HepG2 (cell line): ENCODE measurements around the gene IGF2BP1. TPM values are rescaled to one million over a fixed set of nuclear protein-coding genes. Genes with fewer than 3 reads are reported as not detected.
A peak's percentile ranks its signal among the peaks of the same experiment; 100 is the strongest.

Experiments
- ATF2 ChIP-seq: sonication (generic); formaldehyde crosslinking; IDR thresholded peaks from 2 replicates; pipeline ENCODE4 v1.4.0; 2020; ENCODE audit warnings: missing genetic modification reagents
- BHLHE40 ChIP-seq: IDR thresholded peaks from 2 replicates; pipeline ENCODE4 v1.6.1; 2011; ENCODE audit warnings: low read length, improper control_type of control experiment
- CREM ChIP-seq, 2 experiments: sonication (generic) in 1 of 2; formaldehyde crosslinking in 1 of 2; IDR thresholded peaks; 2 replicates each; pipeline versions ENCODE4 v1.4.0 to v1.6.1; 2016 to 2020; ENCODE audit warnings: antibody characterized with exemption in 1 of 2, mild to moderate bottlenecking in 1 of 2, missing genetic modification reagents in 1 of 2
- DNMT1 ChIP-seq: sonication (generic); formaldehyde crosslinking; IDR thresholded peaks from 2 replicates; pipeline ENCODE4 v1.5.1; 2020; ENCODE audit warnings: mild to moderate bottlenecking, missing genetic modification reagents
- FOXK2 ChIP-seq: fragments of 450-650 bp; IDR thresholded peaks from 2 replicates; pipeline ENCODE4 v1.6.1; 2016
- GLMP ChIP-seq: sonication (generic); formaldehyde crosslinking; IDR thresholded peaks from 2 replicates; pipeline ENCODE4 v1.9.0; 2021; ENCODE audit warnings: missing genetic modification reagents, mild to moderate bottlenecking, borderline replicate concordance
- GTF2F1 ChIP-seq: fragments of 150-350 bp; IDR thresholded peaks from 2 replicates; pipeline ENCODE4 v1.6.1; 2014; ENCODE audit warnings: low read length
- GTF3A ChIP-seq: sonication (generic); formaldehyde crosslinking; conservative IDR thresholded peaks from 2 replicates; pipeline ENCODE4 v1.4.0; 2020; ENCODE audit warnings: mild to moderate bottlenecking, missing genetic modification reagents
- HBP1 ChIP-seq: IDR thresholded peaks from 2 replicates; pipeline ENCODE4 v1.6.1; 2016; ENCODE audit warnings: low read depth, control low read depth
- HMGA1 ChIP-seq: sonication (generic); formaldehyde crosslinking; conservative IDR thresholded peaks from 2 replicates; pipeline ENCODE4 v1.4.0; 2020; ENCODE audit warnings: missing genetic modification reagents
- IRX3 ChIP-seq: sonication (generic); formaldehyde crosslinking; IDR thresholded peaks from 2 replicates; pipeline ENCODE4 v1.8.1; 2023; ENCODE audit warnings: mild to moderate bottlenecking, low read depth, missing genetic modification reagents, borderline replicate concordance
- KLF11 ChIP-seq: IDR thresholded peaks from 2 replicates; pipeline ENCODE4 v1.6.1; 2016; ENCODE audit warnings: missing compliant biosample characterization
- PAF1 ChIP-seq: IDR thresholded peaks from 2 replicates; pipeline ENCODE4 v1.6.1; 2016; ENCODE audit warnings: missing genetic modification reagents, missing compliant biosample characterization
- PCBP1 ChIP-seq: fragments of 200-400 bp; formaldehyde crosslinking; IDR thresholded peaks from 2 replicates; pipeline ENCODE4 v1.6.1; 2017; ENCODE audit warnings: mild to moderate bottlenecking, low read depth, low read length, borderline replicate concordance
- RELA ChIP-seq: sonication (generic); formaldehyde crosslinking; IDR thresholded peaks from 2 replicates; pipeline ENCODE4 v1.4.0; 2020; ENCODE audit warnings: missing genetic modification reagents
- SALL1 ChIP-seq: sonication (generic); formaldehyde crosslinking; IDR thresholded peaks from 2 replicates; pipeline ENCODE4 v1.8.0; 2022; ENCODE audit warnings: mild to moderate bottlenecking, missing genetic modification reagents
- SATB2 ChIP-seq: sonication (generic); formaldehyde crosslinking; IDR thresholded peaks from 2 replicates; pipeline ENCODE4 v1.5.0; 2020; ENCODE audit warnings: missing genetic modification reagents
- SMC3 ChIP-seq: IDR thresholded peaks from 2 replicates; pipeline ENCODE4 v1.6.1; 2011; ENCODE audit warnings: low read length, improper control_type of control experiment
- SNAI1 ChIP-seq: sonication (generic); formaldehyde crosslinking; IDR thresholded peaks from 2 replicates; pipeline ENCODE4 v1.5.0; 2020; ENCODE audit warnings: mild to moderate bottlenecking, missing genetic modification reagents, borderline replicate concordance
- XRCC5 ChIP-seq: fragments of 200-400 bp; formaldehyde crosslinking; optimal IDR thresholded peaks from 2 replicates; pipeline ENCODE3; 2017; ENCODE audit warnings: mild to moderate bottlenecking, low read length
- ZNF10 ChIP-seq: sonication (generic); formaldehyde crosslinking; IDR thresholded peaks from 2 replicates; pipeline ENCODE4 v1.4.0; 2020; ENCODE audit warnings: mild to moderate bottlenecking, low read depth, missing genetic modification reagents, borderline replicate concordance
- ZNF367 ChIP-seq: sonication (generic); formaldehyde crosslinking; IDR thresholded peaks from 2 replicates; pipeline ENCODE4 v1.4.0; 2020; ENCODE audit warnings: missing genetic modification reagents, borderline replicate concordance
- ZNF547 ChIP-seq: sonication (generic); formaldehyde crosslinking; IDR thresholded peaks from 2 replicates; pipeline ENCODE4 v1.5.1; 2020; ENCODE audit warnings: mild to moderate bottlenecking, missing genetic modification reagents
- ZNF572 ChIP-seq: sonication (generic); formaldehyde crosslinking; IDR thresholded peaks from 2 replicates; pipeline ENCODE4 v1.5.1; 2020; ENCODE audit warnings: mild to moderate bottlenecking, missing genetic modification reagents
- ZNF614 ChIP-seq: IDR thresholded peaks from 2 replicates; pipeline ENCODE4 v1.6.1; 2018; ENCODE audit warnings: missing biosample characterization, missing genetic modification reagents, inconsistent platforms, borderline replicate concordance
- ZNF678 ChIP-seq: sonication (generic); formaldehyde crosslinking; IDR thresholded peaks from 2 replicates; pipeline ENCODE4 v1.4.0; 2020; ENCODE audit warnings: mild to moderate bottlenecking, missing genetic modification reagents
- ZNF773 ChIP-seq: sonication (generic); formaldehyde crosslinking; IDR thresholded peaks from 2 replicates; pipeline ENCODE4 v1.4.0; 2020; ENCODE audit warnings: missing genetic modification reagents, borderline replicate concordance
- ZNF780A ChIP-seq: sonication (generic); formaldehyde crosslinking; IDR thresholded peaks from 2 replicates; pipeline ENCODE4 v1.8.0; 2022; ENCODE audit warnings: mild to moderate bottlenecking, missing genetic modification reagents, moderate library complexity
- ZNF83 ChIP-seq: sonication (generic); formaldehyde crosslinking; IDR thresholded peaks from 2 replicates; pipeline ENCODE4 v1.4.0; 2020; ENCODE audit warnings: missing genetic modification reagents, mild to moderate bottlenecking, borderline replicate concordance
- polyA plus RNA-seq, 8 experiments: library from polyadenylated mRNA; depleted of rRNA in 3 of 8; stranded (reverse) in 7 of 8; unstranded in 1 of 8; fragments of >200 nt; fragmentation: Illumina TruSeq in 4 of 8; extraction: Trizol in 4 of 8; gene quantifications; 2 replicates each; pipeline versions ENCODE4 v1.2.1 to v1.2.3, GENCODE V29; 2011 to 2016; ENCODE audit warnings: low read depth in 4 of 8, missing spikeins in 1 of 8, mixed read lengths in 1 of 8; ENCODE audit not compliant: insufficient read depth in 1 of 8
- total RNA-seq, 5 experiments: library from RNA; depleted of rRNA; stranded (reverse); fragments of >200 nt; fragmentation: Illumina TruSeq; extraction: Trizol; gene quantifications; 2 replicates each; pipeline ENCODE4 v1.2.3, GENCODE V29; 2016; ENCODE audit warnings: low read depth in 1 of 5

The IGF2BP1 gene
- total and polyA plus RNA-seq, 2 of the 13 experiments (the other 11 are each of a cell fraction or from before 2014, with no cell fraction given), result 29.7 to 75.1 TPM

GRCh38 chr17:49031965-49032928 lies 35.1 kb downstream of the IGF2BP1 start (continued):
- no peak for TF ChIP-seq ZNF547
- TF ChIP-seq PCBP1, result no peak
- no peak for TF ChIP-seq FOXK2
- no peak for TF ChIP-seq ZNF10 (CRISPR knock-in tag)
- TF ChIP-seq ZNF572 (CRISPR knock-in tag), result no peak
- TF ChIP-seq ZNF367 (CRISPR knock-in tag), result no peak
- 0 out of 2 replicates have a peak, but pooled peaks have one; percentile 53 for TF ChIP-seq ZNF614
- no peak for TF ChIP-seq ZNF773 (CRISPR knock-in tag)
- no peak for TF ChIP-seq CREM (IDR thresholded peaks at IDR 0.05)
- TF ChIP-seq CREM (CRISPR knock-in tag; IDR thresholded peaks at IDR 0.05), result no peak
- TF ChIP-seq GTF3A (CRISPR knock-in tag), result no peak
- TF ChIP-seq IRX3 (CRISPR knock-in tag), result no peak
- TF ChIP-seq SMC3, result peak; percentile 100
- TF ChIP-seq ZNF780A (CRISPR knock-in tag), result no peak
- peak; percentile 72; the same call in 1 of the 2 replicates for TF ChIP-seq KLF11 (CRISPR knock-in tag)
- no peak; the same call in 1 of the 2 replicates for TF ChIP-seq SALL1 (CRISPR knock-in tag)
- TF ChIP-seq DNMT1 (CRISPR knock-in tag), result no peak
- TF ChIP-seq ZNF83 (CRISPR knock-in tag), result no peak
- TF ChIP-seq SNAI1 (CRISPR knock-in tag), result no peak
- no peak for TF ChIP-seq RELA
- TF ChIP-seq GTF2F1, result no peak
- no peak for TF ChIP-seq HBP1 (CRISPR knock-in tag)
- TF ChIP-seq SATB2, result no peak
- TF ChIP-seq GLMP, result no peak
- no peak for TF ChIP-seq BHLHE40
- TF ChIP-seq PAF1 (CRISPR knock-in tag), result no peak
- no peak for TF ChIP-seq HMGA1
- TF ChIP-seq ZNF678, result no peak
- TF ChIP-seq ATF2 (CRISPR knock-in tag), result 0 out of 2 replicates have a peak, but pooled peaks have one; percentile 48
- no peak for TF ChIP-seq XRCC5
